Epithelial cell of esophagus (primary cell): ENCODE data around the gene FTCD.

Source experiments
- DNase-seq: peaks from one replicate; pipeline ENCODE4 v3.0.0; 2010; ENCODE audit warnings: low read depth
- H3K4me3 ChIP-seq: 2 replicates; pipeline ENCODE4 v1.5.1; 2011; ENCODE audit warnings: mild to moderate bottlenecking, low read length, control low read depth
- TF ChIP-seq, protein P1 (sequence below): IDR thresholded peaks from 2 replicates; pipeline ENCODE4 v1.5.1; 2011; ENCODE audit warnings: low read depth, mild to moderate bottlenecking, low read length, control low read depth, inconsistent platforms; ENCODE audit not compliant: insufficient read depth; ENCODE audit errors: missing control alignments

FTCD gene

DNA sequence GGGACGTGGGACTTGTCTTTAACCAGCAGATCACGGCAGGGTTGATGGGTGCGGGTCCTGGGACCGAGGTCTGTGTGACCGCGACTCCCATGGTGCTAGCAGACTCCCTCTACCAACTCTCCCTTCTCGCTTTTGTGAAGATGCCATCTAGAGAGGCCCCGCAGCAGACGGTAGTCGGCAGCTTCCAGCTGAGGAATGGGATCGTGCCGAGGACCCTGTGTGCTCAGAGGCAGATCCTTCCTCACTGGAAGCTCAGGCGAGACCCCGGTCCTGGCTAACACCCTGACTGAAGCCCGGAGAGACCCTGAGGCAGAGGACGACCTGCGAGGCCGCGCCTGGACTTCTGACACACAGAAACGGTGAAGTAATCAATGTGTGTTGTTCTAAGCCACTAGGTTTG is 41.4 kb upstream of the FTCD start:
- H3K4me3 ChIP-seq, result no peak overlapping the region
- DNase-seq, result no peak
- TF ChIP-seq, protein P1, sequence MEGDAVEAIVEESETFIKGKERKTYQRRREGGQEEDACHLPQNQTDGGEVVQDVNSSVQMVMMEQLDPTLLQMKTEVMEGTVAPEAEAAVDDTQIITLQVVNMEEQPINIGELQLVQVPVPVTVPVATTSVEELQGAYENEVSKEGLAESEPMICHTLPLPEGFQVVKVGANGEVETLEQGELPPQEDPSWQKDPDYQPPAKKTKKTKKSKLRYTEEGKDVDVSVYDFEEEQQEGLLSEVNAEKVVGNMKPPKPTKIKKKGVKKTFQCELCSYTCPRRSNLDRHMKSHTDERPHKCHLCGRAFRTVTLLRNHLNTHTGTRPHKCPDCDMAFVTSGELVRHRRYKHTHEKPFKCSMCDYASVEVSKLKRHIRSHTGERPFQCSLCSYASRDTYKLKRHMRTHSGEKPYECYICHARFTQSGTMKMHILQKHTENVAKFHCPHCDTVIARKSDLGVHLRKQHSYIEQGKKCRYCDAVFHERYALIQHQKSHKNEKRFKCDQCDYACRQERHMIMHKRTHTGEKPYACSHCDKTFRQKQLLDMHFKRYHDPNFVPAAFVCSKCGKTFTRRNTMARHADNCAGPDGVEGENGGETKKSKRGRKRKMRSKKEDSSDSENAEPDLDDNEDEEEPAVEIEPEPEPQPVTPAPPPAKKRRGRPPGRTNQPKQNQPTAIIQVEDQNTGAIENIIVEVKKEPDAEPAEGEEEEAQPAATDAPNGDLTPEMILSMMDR, result no peak

DNA sequence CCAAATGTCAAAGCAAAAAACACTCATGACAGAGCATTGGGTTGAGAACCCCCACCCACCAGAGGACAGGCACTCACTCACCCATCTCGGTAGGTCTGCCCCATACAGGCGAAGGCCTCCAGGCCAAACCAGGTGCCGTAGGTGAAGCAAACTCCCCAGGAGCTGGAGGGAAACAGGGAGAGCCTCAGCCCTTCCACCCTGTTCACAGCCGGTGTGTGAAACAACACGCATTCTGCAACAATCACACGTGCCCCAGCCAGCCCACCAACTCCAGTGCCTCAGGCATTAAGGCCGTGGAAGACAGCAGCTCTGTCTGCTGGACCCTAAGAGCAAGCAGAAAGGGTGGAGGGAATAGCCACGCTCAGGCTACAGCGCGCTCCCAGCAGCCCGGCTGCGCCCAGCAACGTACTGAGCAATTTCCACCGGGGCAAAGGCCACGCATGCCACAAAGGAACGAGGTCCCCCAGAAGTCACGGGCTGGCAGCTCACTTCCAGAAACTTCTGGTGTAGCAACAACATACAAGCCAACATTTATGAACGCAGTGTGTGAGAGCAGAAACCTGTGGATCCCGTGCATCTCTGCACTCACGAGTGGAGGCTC is 40.3 kb upstream of the FTCD start:
- H3K4me3 ChIP-seq, result no peak overlapping the region
- TF ChIP-seq, protein P1, result no peak
- no peak for DNase-seq

DNA sequence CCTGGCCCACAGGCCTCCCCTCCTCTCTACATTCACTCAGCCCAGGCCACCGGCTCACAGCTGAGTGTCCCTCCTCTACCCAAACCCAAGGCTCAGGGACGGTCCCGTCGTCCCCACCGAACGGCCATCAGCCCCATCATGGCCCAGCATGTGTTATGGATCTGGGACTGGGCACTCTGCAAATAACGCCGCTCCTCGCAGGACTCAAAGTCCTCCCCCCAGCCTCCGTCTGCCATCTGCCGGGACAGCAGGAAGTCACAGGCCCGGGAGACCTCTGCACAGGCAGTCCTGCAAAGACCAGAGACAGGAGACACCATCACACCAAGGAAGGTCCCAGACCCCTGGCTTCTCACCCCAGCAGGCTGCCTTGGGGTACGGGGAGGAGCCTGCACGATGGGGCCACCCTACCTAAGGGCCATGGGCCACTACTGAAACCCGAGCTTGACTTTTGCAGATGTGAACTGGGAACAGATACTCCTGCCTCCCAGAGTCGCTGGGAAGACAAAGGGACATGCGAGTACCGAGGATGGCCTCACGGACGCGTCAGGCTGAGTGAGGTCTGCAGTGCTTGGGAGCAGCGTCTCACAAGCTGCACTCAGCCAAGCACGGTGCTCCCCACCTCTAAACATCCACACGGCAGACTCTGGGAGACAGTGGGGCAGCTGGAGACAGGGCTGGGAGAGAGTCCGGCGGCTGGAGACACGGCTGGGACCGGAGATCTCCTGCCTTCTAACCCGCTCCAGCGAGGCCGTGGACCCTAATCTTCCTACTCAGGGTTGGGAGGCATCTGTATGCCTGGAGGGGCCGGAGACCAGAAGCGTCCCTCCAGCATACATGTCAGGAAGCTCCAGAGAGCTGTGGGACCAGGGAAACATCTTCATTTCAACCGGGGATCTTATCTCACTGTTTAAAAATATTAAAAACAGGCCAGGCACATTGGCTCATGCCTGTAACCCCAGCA is 39.3 kb upstream of the FTCD start:
- TF ChIP-seq, protein P1, result no peak
- no peak overlapping the region for H3K4me3 ChIP-seq
- no peak for DNase-seq

DNA sequence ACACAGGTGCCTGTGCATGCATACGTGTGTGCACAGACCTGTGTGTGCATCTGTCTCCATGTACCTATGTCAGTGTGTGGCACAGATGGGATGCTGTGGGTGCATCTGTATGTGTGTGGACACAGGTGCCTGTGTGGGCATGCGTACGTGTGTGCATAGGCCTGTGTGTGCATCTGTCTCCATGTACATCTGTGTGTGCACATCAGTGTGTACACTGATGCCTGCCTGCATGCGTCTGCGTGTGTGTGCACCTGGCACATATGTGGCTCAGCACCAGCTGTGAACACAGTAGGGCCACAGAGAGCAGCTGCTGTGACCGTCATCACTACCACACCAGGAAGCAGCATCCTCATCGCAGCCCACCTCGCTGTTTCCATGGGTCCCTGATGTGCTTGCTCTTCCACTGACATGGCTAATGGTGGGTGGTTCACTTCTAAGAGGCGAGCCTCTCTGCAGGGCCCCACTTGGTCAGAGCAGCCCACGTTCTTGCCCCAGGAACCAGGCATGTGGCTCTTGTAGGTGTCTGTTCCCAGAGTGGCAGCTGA is 38.5 kb upstream of the FTCD start:
- TF ChIP-seq, protein P1, result no peak
- H3K4me3 ChIP-seq, result no peak overlapping the region
- no peak for DNase-seq

DNA sequence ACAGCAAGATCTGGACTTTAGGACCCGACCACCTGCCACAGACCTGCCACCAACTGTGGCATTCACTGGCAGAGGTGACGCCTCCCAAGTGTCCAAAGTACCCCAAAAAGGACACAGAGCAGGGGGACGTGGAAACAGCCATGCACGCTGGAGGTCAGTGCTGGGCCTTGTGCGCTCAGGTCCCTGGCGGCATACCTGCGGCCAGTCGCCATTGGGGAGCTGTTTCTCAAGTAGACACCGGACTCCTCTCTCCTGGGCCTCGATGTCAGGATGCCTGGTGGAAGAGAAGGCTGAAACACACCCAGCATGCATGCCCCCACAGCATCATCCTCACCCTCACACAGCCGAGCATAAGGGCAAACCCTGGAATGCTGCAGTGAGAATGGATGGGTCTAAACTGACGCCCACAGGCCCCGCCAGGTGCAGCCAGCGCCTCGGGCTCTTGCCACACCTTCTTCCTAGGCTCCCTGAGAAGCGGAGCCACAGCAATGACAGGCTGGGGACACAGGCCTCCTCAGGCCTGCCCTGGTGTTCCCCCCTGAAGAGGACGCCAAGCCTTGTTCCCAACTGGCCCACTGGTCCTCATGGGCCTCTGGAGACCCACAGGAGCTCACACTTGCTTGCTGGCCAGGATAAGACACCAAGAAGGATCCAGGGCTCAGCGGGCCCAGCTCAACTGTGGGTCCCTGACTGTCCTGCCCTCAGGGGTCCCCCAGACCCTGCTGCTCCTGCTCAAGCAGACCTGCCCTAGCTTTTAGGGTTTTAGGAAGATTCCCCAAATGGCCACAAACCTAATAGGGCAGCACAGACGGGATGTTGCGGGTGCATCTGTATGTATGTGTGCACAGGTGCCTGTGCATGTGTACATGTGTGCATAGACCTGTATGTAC is 36.6 kb upstream of the FTCD start:
- no peak for DNase-seq
- H3K4me3 ChIP-seq, result no peak overlapping the region
- TF ChIP-seq, protein P1, result no peak

DNA sequence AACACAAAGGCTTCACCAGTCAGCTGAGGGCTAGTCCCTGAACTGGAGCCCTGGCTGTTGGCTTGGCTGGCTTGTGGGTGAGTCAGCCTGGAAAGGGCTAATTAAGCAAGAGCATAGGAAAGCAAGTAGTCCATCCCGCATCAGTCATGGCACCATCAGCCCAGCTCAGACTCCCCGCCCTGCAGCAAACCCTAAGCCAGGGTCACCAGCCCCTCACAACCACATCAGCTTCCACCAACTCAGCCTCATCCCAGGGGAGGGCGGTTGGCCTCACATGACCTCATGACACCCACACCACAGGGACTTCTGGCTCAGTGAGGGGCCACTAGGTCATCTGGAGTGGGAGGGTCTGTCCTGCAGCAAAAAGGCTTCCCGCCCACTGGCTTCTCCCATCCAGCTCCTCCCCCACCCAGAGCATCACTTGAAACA is 35.9 kb upstream of the FTCD start:
- DNase-seq, result peak; percentile 75
- H3K4me3 ChIP-seq, result no peak overlapping the region

More for the DNA sequence above, 35.9 kb upstream of the FTCD start:
- TF ChIP-seq, protein P1, result no peak
